ENCODE measurements around the gene GALNT10. TPM values are rescaled to one million over a fixed set of nuclear protein-coding genes. Genes with fewer than 3 reads are reported as not detected.

The GALNT10 gene
- total RNA-seq, 1 experiment from 2014 or later = 23.4 TPM

- ChIA-PET CTCF (no interaction called here), POLR2A (no interaction called here)
- no peak overlapping the region for H3K4me3 Mint-ChIP-seq (ENCODE audit: unreplicated experiment)
- Histone ChIP-seq H3K4me3 (ENCODE audit: low read depth, low read length) (no peak overlapping the region), H3K4me1 (no peaks in the 10 kb centered on the region), H3K36me3 (ENCODE audit: control insufficient read depth, insufficient read depth, low read length) (no peaks in the 10 kb centered on the region), H3K27me3 (replicated peaks; ENCODE audit: control insufficient read depth, insufficient read depth, low read length) (no peaks in the 10 kb centered on the region), H3K9me3 (no peaks in the 10 kb centered on the region)
- DNase-seq = no peak
- TF ChIP-seq, protein P1, sequence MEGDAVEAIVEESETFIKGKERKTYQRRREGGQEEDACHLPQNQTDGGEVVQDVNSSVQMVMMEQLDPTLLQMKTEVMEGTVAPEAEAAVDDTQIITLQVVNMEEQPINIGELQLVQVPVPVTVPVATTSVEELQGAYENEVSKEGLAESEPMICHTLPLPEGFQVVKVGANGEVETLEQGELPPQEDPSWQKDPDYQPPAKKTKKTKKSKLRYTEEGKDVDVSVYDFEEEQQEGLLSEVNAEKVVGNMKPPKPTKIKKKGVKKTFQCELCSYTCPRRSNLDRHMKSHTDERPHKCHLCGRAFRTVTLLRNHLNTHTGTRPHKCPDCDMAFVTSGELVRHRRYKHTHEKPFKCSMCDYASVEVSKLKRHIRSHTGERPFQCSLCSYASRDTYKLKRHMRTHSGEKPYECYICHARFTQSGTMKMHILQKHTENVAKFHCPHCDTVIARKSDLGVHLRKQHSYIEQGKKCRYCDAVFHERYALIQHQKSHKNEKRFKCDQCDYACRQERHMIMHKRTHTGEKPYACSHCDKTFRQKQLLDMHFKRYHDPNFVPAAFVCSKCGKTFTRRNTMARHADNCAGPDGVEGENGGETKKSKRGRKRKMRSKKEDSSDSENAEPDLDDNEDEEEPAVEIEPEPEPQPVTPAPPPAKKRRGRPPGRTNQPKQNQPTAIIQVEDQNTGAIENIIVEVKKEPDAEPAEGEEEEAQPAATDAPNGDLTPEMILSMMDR (IDR thresholded peaks at IDR 0.05; ENCODE audit: insufficient read depth in 1 of 2, low read depth in 1 of 2, low read length in 1 of 2, severe bottlenecking in 1 of 2, unreplicated experiment in 1 of 2) = no peak
- H3K36me3 Mint-ChIP-seq (ENCODE audit: insufficient read depth, unreplicated experiment) = no peaks in the 10 kb centered on the region
- no TSS peak for BruUV-seq (replicated peaks)
- no peak overlapping the region for H3K27ac Mint-ChIP-seq (ENCODE audit: unreplicated experiment)
- no peaks in the 10 kb centered on the region for H3K4me1 Mint-ChIP-seq (ENCODE audit: low read depth, unreplicated experiment)
- no peaks in the 10 kb centered on the region for H3K27me3 Mint-ChIP-seq (ENCODE audit: insufficient read depth, unreplicated experiment)
- intact Hi-C loops (cut with micrococcal nuclease; ENCODE audit: unreplicated experiment) = no loop called here
- no peaks in the 10 kb centered on the region for H3K9me3 Mint-ChIP-seq (ENCODE audit: unreplicated experiment)
These were observed 28.3 kb downstream of the GALNT10 start for GRCh38 chr5:154218786-154219185.

GRCh38 chr5:154220625-154221024 is 30.1 kb downstream of the GALNT10 start:
- H3K4me3 ChIP-seq (ENCODE audit: low read depth, low read length) = no peak overlapping the region
- H3K27me3 ChIP-seq (replicated peaks; ENCODE audit: control insufficient read depth, insufficient read depth, low read length) = no peaks in the 10 kb centered on the region
- TF ChIP-seq, protein P1 (IDR thresholded peaks at IDR 0.05; ENCODE audit: insufficient read depth in 1 of 2, low read depth in 1 of 2, low read length in 1 of 2, severe bottlenecking in 1 of 2, unreplicated experiment in 1 of 2) = no peak
- intact Hi-C loops (cut with micrococcal nuclease; ENCODE audit: unreplicated experiment) = no loop called here
- Mint-ChIP-seq H3K4me3 (ENCODE audit: unreplicated experiment) (no peak overlapping the region), H3K4me1 (ENCODE audit: low read depth, unreplicated experiment) (no peaks in the 10 kb centered on the region), H3K36me3 (ENCODE audit: insufficient read depth, unreplicated experiment) (no peaks in the 10 kb centered on the region), H3K27me3 (ENCODE audit: insufficient read depth, unreplicated experiment) (no peaks in the 10 kb centered on the region), H3K9me3 (ENCODE audit: unreplicated experiment) (peaks cover 4% of the 10 kb centered on the region), H3K27ac (ENCODE audit: unreplicated experiment) (no peak overlapping the region)
- ChIA-PET CTCF (no interaction called here), POLR2A (no interaction called here)
- DNase-seq = no peak
- no peaks in the 10 kb centered on the region for H3K9me3 ChIP-seq
- H3K36me3 ChIP-seq (ENCODE audit: control insufficient read depth, insufficient read depth, low read length) = no peaks in the 10 kb centered on the region
- no peaks in the 10 kb centered on the region for H3K4me1 ChIP-seq
- BruUV-seq (replicated peaks) = no TSS peak

DNA sequence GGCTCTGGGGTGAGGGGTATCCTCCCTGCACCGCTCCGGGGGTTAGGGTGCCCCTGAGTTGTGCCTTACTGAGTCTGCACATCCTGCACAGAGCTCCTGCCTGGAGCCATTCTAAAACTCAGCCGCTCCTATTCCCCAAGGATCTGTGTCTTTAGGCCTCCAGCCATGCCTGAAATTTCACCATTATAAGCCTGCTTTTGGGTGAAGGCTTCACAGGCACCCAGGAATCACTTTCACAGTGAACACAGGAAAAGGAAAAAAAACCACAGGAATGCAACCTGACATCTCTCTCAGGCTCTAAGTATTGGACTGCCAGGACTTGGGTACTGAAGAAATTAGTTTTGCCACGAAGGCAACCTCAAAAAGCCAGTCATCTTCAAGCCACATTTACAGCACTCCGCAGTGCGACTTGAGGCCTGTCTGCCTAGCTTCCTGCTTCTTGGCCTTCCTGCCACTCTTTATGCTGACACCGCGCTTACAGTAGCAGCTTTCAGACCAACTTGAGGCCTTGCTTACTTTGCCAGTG is 30.9 kb downstream of the GALNT10 start:
- Mint-ChIP-seq H3K9me3 (ENCODE audit: unreplicated experiment) (peaks cover 9% of the 10 kb centered on the region), H3K27me3 (ENCODE audit: insufficient read depth, unreplicated experiment) (no peaks in the 10 kb centered on the region), H3K4me3 (ENCODE audit: unreplicated experiment) (no peak overlapping the region), H3K4me1 (ENCODE audit: low read depth, unreplicated experiment) (no peaks in the 10 kb centered on the region), H3K36me3 (ENCODE audit: insufficient read depth, unreplicated experiment) (no peaks in the 10 kb centered on the region), H3K27ac (ENCODE audit: unreplicated experiment) (no peak overlapping the region)
- DNase-seq = no peak
- POLR2A ChIA-PET = interaction anchor here (0.5 kb wide), 1 partner anchor 365 kb away, joined by 5 read pairs; no protein-coding TSS in a partner anchor
- TF ChIP-seq, protein P1 (IDR thresholded peaks at IDR 0.05; ENCODE audit: insufficient read depth in 1 of 2, low read depth in 1 of 2, low read length in 1 of 2, severe bottlenecking in 1 of 2, unreplicated experiment in 1 of 2) = no peak
- Histone ChIP-seq H3K4me1 (no peaks in the 10 kb centered on the region), H3K36me3 (ENCODE audit: control insufficient read depth, insufficient read depth, low read length) (no peaks in the 10 kb centered on the region), H3K9me3 (no peaks in the 10 kb centered on the region), H3K4me3 (ENCODE audit: low read depth, low read length) (no peak overlapping the region), H3K27me3 (replicated peaks; ENCODE audit: control insufficient read depth, insufficient read depth, low read length) (no peaks in the 10 kb centered on the region)
- CTCF ChIA-PET = no interaction called here
- BruUV-seq (replicated peaks) = no TSS peak
- intact Hi-C loops (cut with micrococcal nuclease; ENCODE audit: unreplicated experiment) = no loop called here
